GM12801 (cell line): Measurements from ENCODE around the gene ZNF296.

Experiments used
- TF ChIP-seq, protein P1 (sequence below): IDR thresholded peaks from one replicate; pipeline ENCODE4 v1.5.1; 2011; ENCODE audit warnings: control low read depth; ENCODE audit not compliant: insufficient read length; ENCODE audit errors: extremely low read depth

The ZNF296 gene

DNA sequence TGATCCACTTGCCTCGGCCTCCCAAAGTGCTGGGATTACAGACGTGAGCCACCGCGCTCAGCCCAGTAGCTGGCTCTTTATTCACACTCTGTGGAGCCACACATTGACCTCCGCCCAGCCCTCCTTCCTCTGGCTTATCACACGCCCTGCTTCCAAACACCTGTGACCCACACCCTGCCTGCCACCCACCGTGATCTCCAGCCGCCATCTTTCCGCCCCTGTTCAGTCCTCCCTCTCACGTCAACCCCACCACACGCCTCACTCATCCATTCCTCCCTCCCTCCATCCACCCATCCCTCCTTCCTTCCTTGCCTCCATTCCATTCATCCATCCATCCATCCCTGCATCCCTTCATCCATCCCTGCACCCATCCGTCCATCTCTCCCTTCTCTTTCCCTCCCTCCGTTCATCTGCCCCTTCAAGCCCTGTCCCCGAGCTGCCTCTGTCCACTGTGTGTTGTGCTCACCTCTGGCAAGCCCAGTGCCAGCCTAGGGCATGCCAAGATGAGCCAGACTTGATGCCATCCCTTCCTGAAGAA, 17.6 kb downstream of the ZNF296 start:
- TF ChIP-seq, protein P1, sequence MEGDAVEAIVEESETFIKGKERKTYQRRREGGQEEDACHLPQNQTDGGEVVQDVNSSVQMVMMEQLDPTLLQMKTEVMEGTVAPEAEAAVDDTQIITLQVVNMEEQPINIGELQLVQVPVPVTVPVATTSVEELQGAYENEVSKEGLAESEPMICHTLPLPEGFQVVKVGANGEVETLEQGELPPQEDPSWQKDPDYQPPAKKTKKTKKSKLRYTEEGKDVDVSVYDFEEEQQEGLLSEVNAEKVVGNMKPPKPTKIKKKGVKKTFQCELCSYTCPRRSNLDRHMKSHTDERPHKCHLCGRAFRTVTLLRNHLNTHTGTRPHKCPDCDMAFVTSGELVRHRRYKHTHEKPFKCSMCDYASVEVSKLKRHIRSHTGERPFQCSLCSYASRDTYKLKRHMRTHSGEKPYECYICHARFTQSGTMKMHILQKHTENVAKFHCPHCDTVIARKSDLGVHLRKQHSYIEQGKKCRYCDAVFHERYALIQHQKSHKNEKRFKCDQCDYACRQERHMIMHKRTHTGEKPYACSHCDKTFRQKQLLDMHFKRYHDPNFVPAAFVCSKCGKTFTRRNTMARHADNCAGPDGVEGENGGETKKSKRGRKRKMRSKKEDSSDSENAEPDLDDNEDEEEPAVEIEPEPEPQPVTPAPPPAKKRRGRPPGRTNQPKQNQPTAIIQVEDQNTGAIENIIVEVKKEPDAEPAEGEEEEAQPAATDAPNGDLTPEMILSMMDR, result no peak

DNA sequence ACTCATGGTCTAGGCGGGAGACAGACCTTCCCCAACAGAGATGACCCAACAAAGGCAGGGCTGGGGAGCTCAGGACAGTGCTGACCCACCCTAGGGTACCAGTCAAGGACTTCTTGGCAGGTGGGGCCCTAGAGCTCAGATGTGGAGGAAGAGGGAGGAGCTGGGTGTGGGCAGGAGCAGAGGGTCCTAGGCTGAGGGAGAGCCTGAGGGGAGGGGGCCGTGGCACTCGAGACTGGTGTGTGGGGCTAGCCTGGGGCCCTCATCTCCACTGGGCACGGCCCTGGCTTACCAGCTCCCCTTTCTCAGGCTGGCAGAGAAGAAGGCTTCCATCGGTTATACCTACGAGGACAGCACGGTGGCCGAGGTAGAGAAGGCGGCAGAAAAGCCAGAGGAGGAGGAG, 18.8 kb downstream of the ZNF296 start:
- TF ChIP-seq, protein P1, result no peak

DNA sequence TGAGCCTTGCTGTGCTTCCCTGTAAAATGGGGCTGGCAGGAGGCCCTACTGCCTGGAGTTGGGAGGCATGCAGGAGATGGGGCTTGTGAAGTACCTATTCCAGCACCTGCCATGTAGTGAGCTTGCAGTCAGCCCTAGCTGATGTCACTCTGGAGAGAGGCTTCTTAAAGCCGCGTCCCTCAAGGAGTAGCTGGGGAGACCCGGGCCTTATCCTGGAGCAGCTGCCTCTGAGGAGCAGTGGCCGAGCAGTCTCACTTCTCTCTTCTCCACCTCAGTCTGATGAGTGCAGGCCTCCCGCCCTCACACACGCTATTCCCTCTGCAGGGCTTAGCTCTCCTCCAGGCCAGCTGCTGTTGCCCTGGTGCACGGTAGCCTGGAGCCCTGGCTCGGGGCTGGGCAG, 19.4 kb downstream of the ZNF296 start:
- TF ChIP-seq, protein P1, result no peak

DNA sequence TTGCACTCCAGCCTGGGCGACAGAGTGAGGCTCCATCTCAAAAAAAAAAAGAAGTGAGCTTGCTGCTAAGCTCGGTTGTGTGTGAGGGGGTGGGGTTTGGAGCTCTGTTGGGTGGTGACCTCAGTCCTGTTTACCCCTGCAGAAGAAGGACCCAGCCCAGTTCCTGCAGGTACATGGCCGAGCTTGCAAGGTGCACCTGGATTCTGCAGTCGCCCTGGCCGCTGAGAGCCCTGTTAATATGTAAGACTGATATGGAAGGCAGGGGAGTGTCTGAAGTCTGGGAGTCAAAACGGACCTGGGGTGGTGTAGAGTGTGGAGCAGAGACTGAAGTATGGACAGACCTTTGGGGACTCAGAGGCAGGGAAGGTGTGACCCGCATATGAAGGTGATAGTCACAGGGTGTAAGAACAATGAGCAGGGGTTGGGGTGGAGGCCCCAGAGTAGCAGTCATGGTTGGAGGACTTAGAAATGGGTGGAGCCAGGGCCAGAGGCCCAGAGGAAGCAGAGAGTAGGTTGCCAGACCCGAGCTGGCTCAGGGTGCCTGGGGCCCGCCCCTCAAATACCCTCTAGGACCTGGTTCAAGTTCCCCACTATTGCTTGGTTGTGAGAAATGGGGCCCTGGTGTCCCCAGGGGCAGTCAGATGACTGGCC, 24.2 kb downstream of the ZNF296 start:
- TF ChIP-seq, protein P1, result no peak

DNA sequence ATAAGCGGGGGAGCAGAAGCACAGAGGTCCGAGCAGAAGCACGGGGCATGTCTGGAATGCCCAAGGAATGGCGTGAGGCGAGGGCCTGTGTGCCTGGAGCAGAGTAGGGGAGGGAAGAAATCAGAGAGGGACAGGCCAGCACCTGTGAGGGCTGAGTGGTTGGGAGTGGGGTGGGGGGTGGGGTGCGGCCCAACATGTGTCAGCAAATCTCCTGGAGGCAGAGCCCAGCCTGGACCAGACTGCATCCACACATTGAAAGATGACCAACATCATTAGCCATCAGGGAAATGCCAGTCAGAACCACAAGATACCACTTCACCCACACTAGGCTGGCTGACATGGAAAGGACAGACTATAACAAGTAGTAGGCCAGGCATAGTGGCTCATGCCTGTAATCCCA, 26.2 kb downstream of the ZNF296 start:
- TF ChIP-seq, protein P1, result no peak

DNA sequence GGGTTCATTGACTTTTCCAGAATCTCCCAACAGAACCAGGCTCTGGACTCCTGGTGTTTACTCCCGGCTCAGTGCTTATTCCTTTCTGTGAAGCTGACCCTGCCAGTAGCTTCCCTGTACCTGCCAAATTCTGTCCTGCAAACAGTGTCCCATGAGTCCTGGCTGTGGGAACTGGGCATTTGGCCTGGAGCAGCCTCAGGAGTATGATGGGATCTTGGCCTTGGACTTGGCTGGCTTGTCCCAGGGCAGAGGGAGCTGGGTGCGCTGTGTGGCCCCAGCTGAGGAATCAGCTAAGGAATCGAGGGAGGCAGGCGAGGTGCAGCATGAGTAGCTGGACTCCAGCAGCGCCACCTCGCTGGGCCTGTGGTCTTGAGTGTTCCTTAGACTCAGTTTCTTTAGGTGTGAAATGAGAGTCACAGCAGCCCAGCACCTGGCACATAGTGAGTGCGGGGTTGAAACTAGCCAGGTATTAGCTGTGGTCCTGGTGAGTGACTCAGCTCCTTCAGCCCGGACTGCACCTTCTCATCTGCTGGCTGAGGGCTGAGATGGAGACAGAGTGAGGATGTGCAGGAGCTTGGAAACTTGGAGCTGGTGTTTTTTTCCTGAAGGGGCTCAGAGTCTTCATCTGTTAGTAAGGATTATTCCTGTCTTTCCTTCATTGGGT, 27.1 kb downstream of the ZNF296 start:
- TF ChIP-seq, protein P1, result no peak

DNA sequence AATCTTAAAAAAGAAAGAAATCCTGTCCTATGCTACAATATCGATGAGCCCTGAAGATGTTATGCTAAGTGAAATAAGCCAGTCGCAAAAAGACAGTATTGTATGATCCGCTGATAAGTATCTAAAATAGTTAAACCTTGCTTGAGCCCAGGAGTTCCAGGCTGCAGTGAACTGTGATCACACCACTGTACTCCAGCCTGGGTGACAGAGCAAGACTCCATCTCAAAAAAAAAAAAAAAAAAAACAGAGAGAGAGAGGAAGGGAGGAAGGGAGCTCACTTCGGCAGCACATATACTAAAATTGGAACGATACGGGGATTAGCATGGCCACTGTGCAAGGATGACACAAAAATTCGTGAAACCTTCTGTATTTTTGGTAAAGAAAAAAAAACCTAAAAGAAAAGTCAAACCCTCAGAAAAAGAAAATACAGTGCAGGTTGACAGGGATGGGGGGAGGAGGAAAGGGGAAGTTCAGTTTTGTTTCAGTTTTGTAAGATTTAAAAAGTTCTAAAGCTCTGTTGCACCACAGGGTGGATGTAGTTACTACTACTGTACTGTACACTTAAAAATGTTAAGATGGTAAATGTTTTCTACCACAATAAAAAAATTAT, 29.0 kb downstream of the ZNF296 start:
- TF ChIP-seq, protein P1, result no peak
